NB4 (cell line): ENCODE results near the gene DGLUCY.
"Not testable (repeated sequence)": the region's sequence is repeated elsewhere in the genome, so short reads cannot be mapped to it uniquely, and the experiment has no call there.

Source experiments
- DNase-seq: peaks from one replicate; pipeline ENCODE4 v3.0.0; 2010; ENCODE audit warnings: low read depth
- H3K4me3 ChIP-seq: one replicate; pipeline ENCODE4 v1.5.1; 2011; ENCODE audit warnings: mild to moderate bottlenecking, low read depth, low read length, moderate library complexity
- MAX ChIP-seq: IDR thresholded peaks from 2 replicates; pipeline ENCODE4 v1.6.1; 2011; ENCODE audit warnings: low read depth, low read length
- MYC ChIP-seq: IDR thresholded peaks from 2 replicates; pipeline ENCODE4 v1.6.1; 2011; ENCODE audit warnings: low read depth, low read length
- POLR2A ChIP-seq: IDR thresholded peaks from 2 replicates; pipeline ENCODE4 v1.6.1; 2011; ENCODE audit warnings: mild to moderate bottlenecking; ENCODE audit not compliant: insufficient read length; ENCODE audit errors: extremely low read depth
- TF ChIP-seq, protein P1 (sequence below): IDR thresholded peaks from one replicate; pipeline ENCODE4 v1.5.1; 2012; ENCODE audit warnings: low read depth, low read length

Gene DGLUCY

GRCh38 chr14:91078095-91078737, 35.7 kb upstream of the DGLUCY start:
- DNase-seq, result no peak
- TF ChIP-seq MYC (no peak), MAX (no peak), POLR2A (no peak)
- TF ChIP-seq, protein P1, sequence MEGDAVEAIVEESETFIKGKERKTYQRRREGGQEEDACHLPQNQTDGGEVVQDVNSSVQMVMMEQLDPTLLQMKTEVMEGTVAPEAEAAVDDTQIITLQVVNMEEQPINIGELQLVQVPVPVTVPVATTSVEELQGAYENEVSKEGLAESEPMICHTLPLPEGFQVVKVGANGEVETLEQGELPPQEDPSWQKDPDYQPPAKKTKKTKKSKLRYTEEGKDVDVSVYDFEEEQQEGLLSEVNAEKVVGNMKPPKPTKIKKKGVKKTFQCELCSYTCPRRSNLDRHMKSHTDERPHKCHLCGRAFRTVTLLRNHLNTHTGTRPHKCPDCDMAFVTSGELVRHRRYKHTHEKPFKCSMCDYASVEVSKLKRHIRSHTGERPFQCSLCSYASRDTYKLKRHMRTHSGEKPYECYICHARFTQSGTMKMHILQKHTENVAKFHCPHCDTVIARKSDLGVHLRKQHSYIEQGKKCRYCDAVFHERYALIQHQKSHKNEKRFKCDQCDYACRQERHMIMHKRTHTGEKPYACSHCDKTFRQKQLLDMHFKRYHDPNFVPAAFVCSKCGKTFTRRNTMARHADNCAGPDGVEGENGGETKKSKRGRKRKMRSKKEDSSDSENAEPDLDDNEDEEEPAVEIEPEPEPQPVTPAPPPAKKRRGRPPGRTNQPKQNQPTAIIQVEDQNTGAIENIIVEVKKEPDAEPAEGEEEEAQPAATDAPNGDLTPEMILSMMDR, result no peak
- no peak overlapping the region for H3K4me3 ChIP-seq

DNA sequence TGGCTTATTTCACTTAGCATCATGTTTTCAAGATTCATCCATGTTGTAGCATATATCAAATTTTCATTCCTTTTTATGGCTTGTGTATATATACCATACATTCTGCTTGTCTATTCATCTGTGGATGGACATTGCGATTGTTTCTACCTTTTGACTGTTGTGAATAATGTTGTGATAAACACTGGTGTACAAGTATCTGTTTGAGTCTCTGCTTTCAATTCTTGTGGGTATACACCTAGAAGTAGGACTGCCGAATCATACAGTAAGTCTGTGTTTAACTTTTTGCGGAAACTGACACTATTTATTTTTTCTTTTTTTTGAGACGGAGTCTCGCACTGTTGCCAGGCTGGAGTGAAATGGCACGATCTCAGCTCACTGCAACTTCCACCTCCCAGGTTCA, 33.8 kb upstream of the DGLUCY start:
- no peak for DNase-seq
- TF ChIP-seq, protein P1, result no peak
- no peak for TF ChIP-seq MAX
- no peak for TF ChIP-seq POLR2A
- no peak for TF ChIP-seq MYC
- no peak overlapping the region for H3K4me3 ChIP-seq

DNA sequence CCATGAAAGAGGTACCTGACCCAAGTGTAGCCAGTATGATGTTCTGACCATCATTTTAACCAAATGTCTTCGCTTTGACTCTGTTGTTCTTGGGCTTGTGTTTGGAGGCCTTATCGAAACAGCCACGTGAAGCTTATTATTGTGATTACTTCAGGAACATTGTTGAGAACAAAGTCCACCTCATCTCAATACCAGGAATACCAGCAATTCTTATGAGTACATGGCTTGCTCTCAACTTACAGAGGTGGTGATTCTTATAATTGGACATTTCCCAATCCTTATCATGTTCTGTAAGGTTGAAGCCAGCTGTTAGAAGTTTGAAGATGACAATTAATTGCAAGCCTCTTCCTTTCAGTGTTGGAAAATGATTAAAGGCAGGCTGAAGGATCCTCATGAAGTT, 31.6 kb upstream of the DGLUCY start:
- no peak for TF ChIP-seq MAX
- TF ChIP-seq, protein P1, result no peak
- no peak for TF ChIP-seq POLR2A
- no peak for TF ChIP-seq MYC
- DNase-seq, result no peak
- H3K4me3 ChIP-seq, result no peak overlapping the region

DNA sequence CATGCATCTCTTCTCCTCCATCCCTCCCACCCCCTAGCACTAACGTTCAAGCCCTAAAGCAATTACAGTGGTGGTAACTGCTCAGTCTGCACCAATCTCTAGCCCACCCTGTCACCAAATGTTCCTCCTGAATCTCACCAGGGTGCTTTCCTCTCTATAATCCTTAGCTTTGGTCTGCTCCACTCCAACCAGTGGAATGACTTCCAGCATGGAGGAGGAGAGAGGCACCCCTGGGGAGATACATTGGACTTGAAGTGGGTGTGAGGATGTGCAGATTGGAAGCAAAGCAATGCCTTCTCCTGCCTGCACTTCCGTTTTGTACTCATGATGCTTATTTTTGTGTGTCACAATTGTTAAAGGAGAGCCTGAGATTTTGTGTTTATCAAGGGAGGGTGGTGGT, 29.4 kb upstream of the DGLUCY start:
- no peak overlapping the region for H3K4me3 ChIP-seq
- no peak for TF ChIP-seq MAX
- TF ChIP-seq MYC, result no peak
- TF ChIP-seq, protein P1, result no peak
- no peak for TF ChIP-seq POLR2A
- DNase-seq, result no peak

- DNase-seq, H3K4me3 ChIP-seq: not testable (repeated sequence)
Measured at GRCh38 chr14:91087470-91087869, 26.4 kb upstream of the DGLUCY start.

GRCh38 chr14:91088585-91089235, 25.2 kb upstream of the DGLUCY start:
- TF ChIP-seq, protein P1, result no peak
- TF ChIP-seq MYC (no peak), POLR2A (no peak), MAX (no peak)
- H3K4me3 ChIP-seq, result no peak overlapping the region
- no peak for DNase-seq
